ENCODE results near the gene DDX54. TPM values are rescaled to one million over a fixed set of nuclear protein-coding genes. Genes with fewer than 3 reads are reported as not detected.

The DDX54 gene
- total RNA-seq, 1 donor = 40.2 TPM

GRCh38 chr12:113112043-113112899, 73.0 kb downstream of the DDX54 start:
- H3K4me2 ChIP-seq (ENCODE audit: insufficient read depth, low read length) = no peak overlapping the region
- H3K27me3 ChIP-seq (ENCODE audit: insufficient read depth, low read length) = peaks cover 6% of the 10 kb centered on the region
- no peaks in the 10 kb centered on the region for H3K4me1 ChIP-seq (ENCODE audit: insufficient read depth, low read length)
- no peak for TF ChIP-seq CTCF (IDR thresholded peaks at IDR 0.05; ENCODE audit: extremely low read depth, low read depth, low read length)
- H3K79me2 ChIP-seq (ENCODE audit: insufficient read depth, low read length) = no peaks in the 10 kb centered on the region
- no peaks in the 10 kb centered on the region for H4K20me1 ChIP-seq (ENCODE audit: insufficient read depth, low read length)
- no peaks in the 10 kb centered on the region for H3K36me3 ChIP-seq (ENCODE audit: insufficient read depth, low read length)
- H3K27ac ChIP-seq (ENCODE audit: low read depth, low read length) = no peak overlapping the region
- no peaks in the 10 kb centered on the region for H3K9me3 ChIP-seq (ENCODE audit: low read depth, low read length)
- DNase-seq (ENCODE audit: insufficient read length, low spot score, missing footprints) = peak; percentile 74
- H3K4me3 ChIP-seq (ENCODE audit: insufficient read depth, low read length) = no peak overlapping the region
- H2AFZ ChIP-seq (ENCODE audit: low read length) = no peak overlapping the region

GRCh38 chr12:113111247-113111646, 74.0 kb downstream of the DDX54 start:
- Histone ChIP-seq H3K4me1 (ENCODE audit: insufficient read depth, low read length) (no peaks in the 10 kb centered on the region), H3K79me2 (ENCODE audit: insufficient read depth, low read length) (no peaks in the 10 kb centered on the region), H3K4me2 (ENCODE audit: insufficient read depth, low read length) (no peak overlapping the region), H4K20me1 (ENCODE audit: insufficient read depth, low read length) (no peaks in the 10 kb centered on the region), H3K36me3 (ENCODE audit: insufficient read depth, low read length) (no peaks in the 10 kb centered on the region), H3K27me3 (ENCODE audit: insufficient read depth, low read length) (peaks cover 6% of the 10 kb centered on the region), H3K9me3 (ENCODE audit: low read depth, low read length) (no peaks in the 10 kb centered on the region), H2AFZ (ENCODE audit: low read length) (no peak overlapping the region), H3K4me3 (ENCODE audit: insufficient read depth, low read length) (no peak overlapping the region), H3K27ac (ENCODE audit: low read depth, low read length) (no peak overlapping the region)
- TF ChIP-seq CTCF (IDR thresholded peaks at IDR 0.05; ENCODE audit: extremely low read depth, low read depth, low read length) = no peak
- peak; percentile 27 for DNase-seq (ENCODE audit: insufficient read length, low spot score, missing footprints)

DNA sequence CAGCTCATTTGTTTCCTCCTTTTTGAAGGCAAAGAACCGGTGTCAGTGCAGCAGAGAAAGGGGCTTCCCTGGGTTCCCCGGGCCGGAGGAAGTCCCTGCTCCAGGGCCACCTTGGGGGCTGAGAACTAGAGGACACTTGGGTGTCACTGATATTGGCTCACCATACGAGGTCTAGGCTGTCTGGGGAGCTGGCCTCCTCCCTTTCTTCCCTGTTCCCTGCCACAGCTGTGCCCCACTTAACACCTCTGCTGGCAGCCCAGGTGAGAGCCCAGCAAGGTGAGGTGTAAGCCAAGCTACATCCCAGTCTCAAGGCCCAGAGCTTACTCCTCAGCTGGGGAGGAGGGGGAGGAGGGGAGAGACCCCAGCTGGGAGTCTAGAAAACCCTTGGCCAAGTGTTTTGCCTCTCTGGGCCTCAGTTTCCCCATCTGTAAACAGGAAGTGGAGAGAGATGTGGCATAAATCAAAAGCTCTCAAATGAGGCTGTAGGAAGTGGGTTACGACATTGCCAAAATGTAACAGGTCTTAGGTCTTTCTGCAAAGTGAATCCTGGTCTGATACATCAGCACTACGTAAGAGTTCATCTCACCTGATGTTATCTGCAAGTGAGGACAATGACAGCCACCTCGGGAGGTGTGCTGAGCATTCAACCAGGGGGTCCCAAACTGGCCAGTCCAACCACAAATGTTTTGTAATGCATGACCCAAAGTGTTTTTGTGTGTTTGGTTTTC, 75.2 kb downstream of the DDX54 start:
- Histone ChIP-seq H3K27me3 (ENCODE audit: insufficient read depth, low read length) (peaks cover 6% of the 10 kb centered on the region), H3K4me1 (ENCODE audit: insufficient read depth, low read length) (no peaks in the 10 kb centered on the region), H3K4me3 (ENCODE audit: insufficient read depth, low read length) (no peak overlapping the region), H3K79me2 (ENCODE audit: insufficient read depth, low read length) (no peaks in the 10 kb centered on the region), H3K36me3 (ENCODE audit: insufficient read depth, low read length) (no peaks in the 10 kb centered on the region), H3K9me3 (ENCODE audit: low read depth, low read length) (no peaks in the 10 kb centered on the region), H2AFZ (ENCODE audit: low read length) (no peak overlapping the region), H3K4me2 (ENCODE audit: insufficient read depth, low read length) (no peak overlapping the region), H4K20me1 (ENCODE audit: insufficient read depth, low read length) (no peaks in the 10 kb centered on the region), H3K27ac (ENCODE audit: low read depth, low read length) (no peak overlapping the region)
- no peak for TF ChIP-seq CTCF (IDR thresholded peaks at IDR 0.05; ENCODE audit: extremely low read depth, low read depth, low read length)
- peak; percentile 82 for DNase-seq (ENCODE audit: insufficient read length, low spot score, missing footprints)

DNA sequence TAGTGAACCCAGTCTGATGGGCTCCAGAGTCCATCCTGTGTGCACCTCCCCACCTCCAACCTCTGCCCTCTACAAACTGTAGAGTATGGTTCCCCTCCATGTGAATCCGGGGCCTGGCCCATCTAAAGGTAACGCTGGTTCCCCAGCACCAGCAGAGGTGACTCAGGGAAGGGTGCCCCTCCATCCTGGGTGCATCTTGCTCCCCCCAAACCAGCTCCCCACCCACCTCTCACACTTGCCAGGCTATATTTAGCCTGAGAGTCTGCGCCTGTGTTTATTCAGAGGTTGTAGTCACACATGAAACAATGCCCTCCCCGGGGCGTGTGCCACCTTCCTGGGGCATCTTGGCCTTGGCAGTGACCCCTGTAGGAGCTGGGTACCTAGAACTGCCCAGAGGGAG, 75.9 kb downstream of the DDX54 start:
- no peak overlapping the region for H2AFZ ChIP-seq (ENCODE audit: low read length)
- no peaks in the 10 kb centered on the region for H3K9me3 ChIP-seq (ENCODE audit: low read depth, low read length)
- H3K4me2 ChIP-seq (ENCODE audit: insufficient read depth, low read length) = no peak overlapping the region
- no peaks in the 10 kb centered on the region for H3K4me1 ChIP-seq (ENCODE audit: insufficient read depth, low read length)
- peaks cover 6% of the 10 kb centered on the region for H3K27me3 ChIP-seq (ENCODE audit: insufficient read depth, low read length)
- H4K20me1 ChIP-seq (ENCODE audit: insufficient read depth, low read length) = no peaks in the 10 kb centered on the region
- no peak overlapping the region for H3K4me3 ChIP-seq (ENCODE audit: insufficient read depth, low read length)
- no peaks in the 10 kb centered on the region for H3K36me3 ChIP-seq (ENCODE audit: insufficient read depth, low read length)
- H3K27ac ChIP-seq (ENCODE audit: low read depth, low read length) = no peak overlapping the region
- TF ChIP-seq CTCF (IDR thresholded peaks at IDR 0.05; ENCODE audit: extremely low read depth, low read depth, low read length) = no peak
- no peaks in the 10 kb centered on the region for H3K79me2 ChIP-seq (ENCODE audit: insufficient read depth, low read length)
- peak; percentile 66 for DNase-seq (ENCODE audit: insufficient read length, low spot score, missing footprints)

All from osteoblast (primary cell).